HEK293T (cell line): ENCODE measurements around the gene ZNF695.

Experiments
- ARNT ChIP-seq: fragments of 450-650 bp; IDR thresholded peaks from 2 replicates; pipeline ENCODE4 v1.6.1; 2017; ENCODE audit warnings: mild to moderate bottlenecking
- CTBP1 ChIP-seq: fragments of 450-650 bp; IDR thresholded peaks from 2 replicates; pipeline ENCODE4 v1.6.1; 2016; ENCODE audit warnings: borderline replicate concordance
- NFRKB ChIP-seq: fragments of 450-650 bp; IDR thresholded peaks from 2 replicates; pipeline ENCODE4 v1.6.1; 2016; ENCODE audit warnings: mild to moderate bottlenecking, moderate library complexity
- SP1 ChIP-seq: fragments of 450-650 bp; IDR thresholded peaks from 2 replicates; pipeline ENCODE4 v1.6.1; 2017
- TARDBP ChIP-seq: fragments of 450-650 bp; IDR thresholded peaks from 2 replicates; pipeline ENCODE4 v1.6.1; 2016

DNA sequence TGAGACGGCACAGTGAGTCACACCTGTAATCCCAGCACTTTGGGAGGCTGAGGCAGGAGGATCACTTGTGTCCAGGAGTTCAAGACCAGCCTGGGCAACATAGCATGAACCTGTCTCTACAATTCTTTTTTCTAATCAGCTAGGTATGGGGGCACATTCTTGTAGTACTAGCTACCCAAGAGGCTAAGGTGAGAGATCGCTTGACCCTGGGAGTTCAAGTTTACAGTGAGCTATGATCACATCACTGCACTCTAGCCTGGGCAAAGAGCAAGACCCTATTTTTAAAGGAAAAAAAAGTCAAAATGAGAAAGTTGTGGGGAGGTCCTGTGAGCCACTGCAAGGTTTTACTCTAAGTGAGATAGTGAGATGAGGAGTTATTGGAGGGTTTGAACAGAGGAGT lies 41.4 kb downstream of the ZNF695 start:
- no peak for TF ChIP-seq NFRKB
- TF ChIP-seq CTBP1 = no peak
- TF ChIP-seq SP1 = no peak
- TF ChIP-seq ARNT = no peak
- no peak for TF ChIP-seq TARDBP
